T-helper 1 cell treated with Interleukin-12 subunit alpha and Interleukin-12 subunit beta and Interleukin-4 antibody, amounts not matched to agents 30 μg/mL and 1 μg/mL, for 36 hours (primary cell): ENCODE data around the gene PRTG.
"Not testable (repeated sequence)": the region's sequence is repeated elsewhere in the genome, so short reads cannot be mapped to it uniquely, and the experiment has no call there.

ENCODE experiments used
- H3K27ac Mint-ChIP-seq: one replicate; pipeline ENCODE4 v1.8.0; 2021; ENCODE audit warnings: mild to moderate bottlenecking, mixed read lengths
- H3K27me3 Mint-ChIP-seq: one replicate; pipeline ENCODE4 v1.8.0; 2021; ENCODE audit warnings: low read depth, mixed read lengths
- H3K36me3 Mint-ChIP-seq: one replicate; pipeline ENCODE4 v1.8.0; 2021; ENCODE audit warnings: low read depth, mixed read lengths
- H3K4me1 Mint-ChIP-seq: one replicate; pipeline ENCODE4 v1.8.0; 2021; ENCODE audit warnings: low read depth, mixed read lengths
- H3K4me3 Mint-ChIP-seq: one replicate; pipeline ENCODE4 v1.8.0; 2021; ENCODE audit warnings: mild to moderate bottlenecking, moderate library complexity, mixed read lengths
- H3K9me3 Mint-ChIP-seq: one replicate; pipeline ENCODE4 v1.8.0; 2021; ENCODE audit warnings: mixed read lengths

The PRTG gene

DNA sequence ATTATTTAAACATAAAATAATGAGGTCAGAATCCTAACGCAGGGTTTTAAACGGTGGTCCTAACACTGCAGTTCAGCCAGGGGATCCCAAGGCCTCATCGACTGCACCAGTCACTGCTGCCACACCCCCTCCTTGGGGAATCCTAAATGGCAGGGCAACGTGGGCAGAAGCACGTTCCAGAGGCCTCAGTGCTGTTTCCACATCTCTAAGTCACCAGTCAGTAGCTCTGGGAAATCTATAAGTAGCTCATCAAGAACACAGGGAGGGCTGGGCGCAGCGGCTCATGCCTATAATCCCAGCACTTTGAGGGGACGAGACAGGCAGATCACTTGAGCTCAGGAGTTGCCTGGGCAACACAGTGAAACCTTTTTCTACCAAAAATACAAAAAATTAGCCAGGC lies 47.5 kb downstream of the PRTG start:
- no peaks in the 10 kb centered on the region for H3K36me3 Mint-ChIP-seq
- H3K27ac Mint-ChIP-seq, result no peak overlapping the region

DNA sequence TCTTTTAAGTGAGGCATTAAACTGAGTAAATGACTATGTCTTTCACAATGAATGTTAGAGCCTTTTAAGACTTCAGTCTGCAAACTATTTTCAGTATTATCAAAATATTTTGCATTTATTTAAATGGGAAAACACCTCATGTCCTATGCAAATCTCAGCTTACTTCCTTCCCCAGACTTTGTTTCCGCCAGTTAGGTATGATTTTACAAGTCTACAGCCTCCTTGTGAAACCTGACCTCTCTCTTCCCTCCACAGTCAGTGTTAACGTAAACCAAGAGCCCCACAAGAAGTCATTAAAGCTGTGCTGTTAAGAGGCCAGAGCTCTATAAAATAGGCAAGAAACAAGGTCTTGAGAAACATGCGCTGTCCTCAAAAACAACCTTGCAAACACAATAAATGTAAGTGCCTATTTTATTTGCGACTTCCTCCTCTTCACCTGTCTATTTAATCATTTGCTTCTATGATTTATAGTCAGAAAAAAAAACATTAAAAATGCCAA lies 48.3 kb downstream of the PRTG start:
- H3K27me3 Mint-ChIP-seq, result peaks cover 8% of the 10 kb centered on the region
- no peaks in the 10 kb centered on the region for H3K36me3 Mint-ChIP-seq
- H3K4me3 Mint-ChIP-seq, result no peak overlapping the region
- no peaks in the 10 kb centered on the region for H3K4me1 Mint-ChIP-seq
- H3K9me3 Mint-ChIP-seq, result no peaks in the 10 kb centered on the region
- H3K27ac Mint-ChIP-seq, result no peak overlapping the region

More for the DNA sequence above, 47.5 kb downstream of the PRTG start:
- H3K4me3 Mint-ChIP-seq, result no peak overlapping the region
- no peaks in the 10 kb centered on the region for H3K9me3 Mint-ChIP-seq
- H3K4me1 Mint-ChIP-seq, result no peaks in the 10 kb centered on the region
- H3K27me3 Mint-ChIP-seq, result peaks cover 8% of the 10 kb centered on the region

DNA sequence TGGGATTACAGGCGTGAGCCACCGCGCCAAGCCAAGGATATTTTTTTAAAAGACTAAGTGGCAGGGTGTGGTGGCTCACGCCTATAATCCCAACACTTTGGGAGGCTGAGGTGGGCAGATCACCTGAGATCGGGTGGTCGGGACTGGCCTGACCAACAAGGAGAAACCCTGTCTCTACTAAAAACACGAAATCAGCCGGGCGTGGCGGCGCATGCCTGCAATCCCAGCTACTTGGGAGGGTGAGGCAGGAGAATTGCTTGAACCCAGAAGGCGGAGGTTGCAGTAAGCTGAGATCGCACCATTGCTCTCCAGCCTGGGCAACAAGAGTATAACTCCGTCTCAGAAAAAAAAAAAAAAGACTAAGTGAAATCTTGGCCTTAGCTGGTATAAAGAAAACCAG lies 49.8 kb downstream of the PRTG start:
- H3K4me3 Mint-ChIP-seq, H3K36me3 Mint-ChIP-seq, H3K4me1 Mint-ChIP-seq, H3K9me3 Mint-ChIP-seq, H3K27me3 Mint-ChIP-seq, H3K27ac Mint-ChIP-seq: not testable (repeated sequence)

DNA sequence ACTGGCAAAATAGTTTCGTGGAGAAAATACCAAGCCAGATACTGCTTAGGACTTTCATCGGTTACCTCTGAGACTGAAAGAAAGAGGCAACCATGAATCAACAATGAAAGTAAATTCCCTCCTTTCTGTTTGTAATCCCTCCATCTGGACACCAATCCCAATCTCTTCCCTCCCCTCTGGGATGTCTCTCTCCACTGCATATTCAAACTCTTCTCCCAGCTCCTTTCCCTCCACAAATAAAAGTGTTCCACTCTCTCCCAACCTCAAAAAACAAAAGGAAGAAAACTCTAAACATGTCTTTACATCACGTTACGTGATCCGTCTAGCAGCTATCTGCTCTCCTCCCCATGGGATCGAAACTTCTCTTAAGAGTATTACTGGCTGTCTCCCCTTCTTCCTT lies 55.2 kb downstream of the PRTG start:
- Mint-ChIP-seq H3K4me1 (no peaks in the 10 kb centered on the region), H3K27me3 (no peaks in the 10 kb centered on the region), H3K27ac (no peak overlapping the region), H3K4me3 (no peak overlapping the region), H3K9me3 (no peaks in the 10 kb centered on the region), H3K36me3 (no peaks in the 10 kb centered on the region)

DNA sequence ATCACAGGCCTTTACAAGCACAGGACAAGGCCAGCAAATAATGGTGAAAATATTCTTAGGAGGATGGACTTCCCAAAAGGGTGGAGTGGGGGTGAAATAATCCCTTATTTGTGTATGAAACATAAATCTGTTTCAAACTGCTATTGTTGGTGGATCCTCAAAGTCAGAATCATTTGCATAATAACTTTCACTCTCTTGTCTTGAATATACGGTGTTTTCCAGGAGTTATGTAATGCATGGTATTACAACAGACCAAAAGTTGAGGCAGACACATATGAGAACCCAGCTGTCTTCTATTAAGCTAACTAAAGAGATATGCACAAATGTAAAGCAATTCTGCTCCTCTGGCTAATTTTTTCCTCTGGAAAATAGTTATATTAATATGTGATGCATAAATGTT lies 57.7 kb downstream of the PRTG start:
- Mint-ChIP-seq H3K27me3 (no peaks in the 10 kb centered on the region), H3K36me3 (no peaks in the 10 kb centered on the region), H3K9me3 (no peaks in the 10 kb centered on the region), H3K4me1 (peaks cover 4% of the 10 kb centered on the region), H3K4me3 (no peak overlapping the region), H3K27ac (no peak overlapping the region)

DNA sequence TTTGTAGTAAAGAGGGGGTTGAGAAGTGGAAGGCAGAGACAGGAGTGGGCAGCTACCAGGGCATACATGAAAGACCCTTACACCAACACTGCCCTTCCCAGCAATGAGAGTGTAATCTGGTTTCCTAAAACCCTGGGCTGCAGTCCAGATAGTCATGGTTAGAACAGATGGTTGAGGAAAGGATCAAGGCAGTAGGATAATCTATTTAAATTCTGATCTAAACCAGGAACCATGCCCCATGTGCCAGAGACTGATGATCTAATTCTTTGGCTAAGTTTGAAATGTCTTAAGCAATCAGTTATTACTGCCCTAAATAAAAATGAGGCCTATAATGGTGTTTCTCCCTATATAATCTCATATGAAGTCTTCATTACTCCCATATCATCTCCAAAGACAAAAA lies 59.6 kb downstream of the PRTG start:
- H3K9me3 Mint-ChIP-seq, result no peaks in the 10 kb centered on the region
- peaks cover 4% of the 10 kb centered on the region for H3K4me1 Mint-ChIP-seq
- no peak overlapping the region for H3K4me3 Mint-ChIP-seq
- H3K36me3 Mint-ChIP-seq, result no peaks in the 10 kb centered on the region
- H3K27ac Mint-ChIP-seq, result no peak overlapping the region
- H3K27me3 Mint-ChIP-seq, result peaks cover under 1% of the 10 kb centered on the region

DNA sequence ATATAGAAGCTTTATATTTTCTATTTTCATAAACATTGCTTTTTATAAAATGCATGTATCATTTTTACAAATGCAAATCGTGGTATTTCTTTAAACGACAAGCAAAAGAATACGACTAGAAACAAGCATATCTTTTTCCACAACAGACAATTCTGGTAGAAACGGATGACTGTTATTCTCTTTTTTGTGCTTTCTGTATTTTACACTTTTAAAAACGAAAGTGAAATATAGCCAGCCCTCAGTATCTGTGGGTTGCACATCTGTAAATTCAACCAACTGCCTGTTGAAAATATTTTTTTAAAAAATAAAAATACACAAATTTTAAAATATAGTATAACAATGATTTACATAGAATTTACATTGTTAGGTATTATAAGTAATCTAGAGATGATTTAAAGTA lies 61.3 kb downstream of the PRTG start:
- H3K4me1 Mint-ChIP-seq, result peaks cover 4% of the 10 kb centered on the region
- no peak overlapping the region for H3K27ac Mint-ChIP-seq
- peaks cover 7% of the 10 kb centered on the region for H3K27me3 Mint-ChIP-seq
- H3K9me3 Mint-ChIP-seq, result no peaks in the 10 kb centered on the region
- H3K4me3 Mint-ChIP-seq, result no peak overlapping the region
- no peaks in the 10 kb centered on the region for H3K36me3 Mint-ChIP-seq

DNA sequence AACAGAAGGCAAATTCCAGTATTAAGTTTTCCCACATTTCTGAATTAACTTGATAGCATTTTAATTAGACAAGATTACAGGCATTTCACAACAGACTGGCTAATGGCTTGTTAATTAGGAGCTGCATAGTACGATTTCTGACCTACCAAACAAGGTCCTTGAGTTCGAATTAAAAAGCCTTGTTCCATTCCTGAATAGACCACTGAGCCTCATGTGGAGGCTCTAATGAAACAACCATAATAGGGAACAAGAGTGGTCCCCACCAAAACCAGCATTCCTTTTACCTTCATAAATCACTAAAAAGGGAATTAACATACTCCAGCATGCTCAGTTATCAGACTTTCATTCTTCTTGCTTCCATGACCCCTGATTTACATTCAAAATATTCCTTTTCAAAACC lies 66.4 kb downstream of the PRTG start:
- H3K4me3 Mint-ChIP-seq, result no peak overlapping the region
- peaks cover 40% of the 10 kb centered on the region for H3K27me3 Mint-ChIP-seq
- no peak overlapping the region for H3K27ac Mint-ChIP-seq
- H3K9me3 Mint-ChIP-seq, result no peaks in the 10 kb centered on the region
- H3K4me1 Mint-ChIP-seq, result peaks cover 3% of the 10 kb centered on the region
- H3K36me3 Mint-ChIP-seq, result no peaks in the 10 kb centered on the region

DNA sequence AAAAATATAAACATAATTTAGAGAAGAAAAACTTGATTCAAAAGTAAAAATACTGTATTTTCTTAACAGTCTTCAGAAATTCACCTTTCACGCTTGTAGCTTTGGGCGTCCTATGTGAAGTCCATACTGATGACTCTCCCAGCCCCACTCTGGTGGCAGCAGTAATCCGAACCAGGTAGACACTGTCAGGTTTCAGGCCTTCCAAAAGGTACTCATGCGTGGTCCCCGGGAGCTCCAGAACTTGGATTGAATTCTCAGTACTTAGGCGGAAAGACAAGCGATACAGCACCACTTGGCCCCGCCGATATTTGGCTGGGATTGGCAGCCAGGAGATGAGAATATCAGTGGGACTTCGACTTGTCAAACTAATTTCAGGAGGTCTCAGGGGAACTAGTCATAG lies 69.7 kb downstream of the PRTG start:
- H3K36me3 Mint-ChIP-seq, result no peaks in the 10 kb centered on the region
- no peaks in the 10 kb centered on the region for H3K4me1 Mint-ChIP-seq
- no peak overlapping the region for H3K27ac Mint-ChIP-seq
- H3K27me3 Mint-ChIP-seq, result peaks cover 47% of the 10 kb centered on the region
- no peaks in the 10 kb centered on the region for H3K9me3 Mint-ChIP-seq
- no peak overlapping the region for H3K4me3 Mint-ChIP-seq

DNA sequence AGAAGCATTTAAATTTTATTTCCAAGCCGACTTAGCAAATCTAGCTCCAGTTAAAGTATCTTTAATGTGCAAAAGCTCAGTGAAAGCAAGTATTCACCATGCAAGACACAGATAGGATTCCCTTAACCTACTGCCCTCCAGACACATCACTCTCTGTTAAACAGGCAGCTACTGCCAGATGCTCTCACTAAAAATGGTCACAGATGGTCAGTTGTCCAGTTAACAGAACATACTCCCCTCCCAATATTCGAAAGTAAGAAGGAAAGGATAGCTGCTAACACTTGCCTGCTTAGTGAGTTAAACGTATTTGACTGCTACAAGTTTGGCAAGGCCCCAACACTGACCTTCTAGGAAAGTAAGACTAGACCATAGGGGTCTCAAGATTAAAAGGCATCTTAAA lies 73.7 kb downstream of the PRTG start:
- H3K27me3 Mint-ChIP-seq, result peaks cover 34% of the 10 kb centered on the region
- H3K9me3 Mint-ChIP-seq, result no peaks in the 10 kb centered on the region
- no peaks in the 10 kb centered on the region for H3K4me1 Mint-ChIP-seq
- H3K27ac Mint-ChIP-seq, result no peak overlapping the region
- H3K36me3 Mint-ChIP-seq, result no peaks in the 10 kb centered on the region
- H3K4me3 Mint-ChIP-seq, result no peak overlapping the region

DNA sequence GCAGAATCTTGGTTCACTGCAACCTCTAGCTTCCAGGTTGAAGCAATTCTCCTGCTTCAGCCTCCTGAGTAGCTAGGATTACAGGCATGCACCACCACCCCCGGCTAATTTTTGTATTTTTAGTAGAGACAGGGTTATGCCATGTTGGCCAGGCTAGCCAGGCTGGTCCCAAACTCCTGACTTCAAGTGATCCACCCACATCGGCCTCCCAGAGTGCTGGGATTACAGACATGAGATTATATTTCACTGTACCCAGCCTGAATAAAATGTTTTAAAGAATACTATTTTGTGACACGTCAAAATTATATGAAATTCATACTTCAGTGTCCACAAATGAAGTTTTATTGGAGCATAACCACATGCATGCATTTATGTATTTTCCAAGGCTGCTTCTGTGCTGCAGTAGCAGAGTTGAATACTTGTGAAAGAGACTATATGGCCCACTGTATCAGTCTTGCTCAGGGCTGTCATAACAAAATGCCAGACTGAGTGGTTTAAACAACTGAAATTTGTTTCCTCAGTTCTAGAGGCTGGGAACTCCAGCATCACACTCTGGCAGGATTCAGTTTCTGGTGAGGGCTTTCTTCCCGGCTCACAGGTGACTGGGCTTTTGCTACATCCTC lies 77.2 kb downstream of the PRTG start:
- Mint-ChIP-seq H3K9me3 (no peaks in the 10 kb centered on the region), H3K4me3 (no peak overlapping the region), H3K27ac (no peak overlapping the region), H3K4me1 (no peaks in the 10 kb centered on the region), H3K36me3 (no peaks in the 10 kb centered on the region), H3K27me3 (peaks cover 17% of the 10 kb centered on the region)

DNA sequence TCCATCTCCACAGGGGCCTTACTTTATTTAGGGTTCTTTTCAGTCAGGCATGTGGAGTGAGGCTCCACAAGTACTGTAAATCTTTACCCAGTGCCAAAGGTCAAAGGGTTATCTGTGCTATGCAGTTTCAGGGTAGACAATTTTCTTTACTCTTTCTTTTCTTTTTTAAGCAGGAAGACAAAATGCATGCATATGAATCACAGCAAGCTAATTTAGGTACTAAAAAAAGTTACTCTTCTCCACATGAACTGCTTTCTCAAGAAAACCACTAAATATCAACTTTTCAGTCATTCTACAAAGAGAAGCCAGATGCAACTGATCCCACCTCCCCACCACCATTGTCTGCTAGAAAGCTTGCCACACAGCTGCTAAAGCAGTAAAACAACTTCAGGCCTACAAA lies 81.5 kb downstream of the PRTG start:
- Mint-ChIP-seq H3K36me3 (no peaks in the 10 kb centered on the region), H3K9me3 (no peaks in the 10 kb centered on the region), H3K4me3 (no peak overlapping the region), H3K27ac (no peak overlapping the region), H3K27me3 (peaks cover 3% of the 10 kb centered on the region), H3K4me1 (no peaks in the 10 kb centered on the region)

DNA sequence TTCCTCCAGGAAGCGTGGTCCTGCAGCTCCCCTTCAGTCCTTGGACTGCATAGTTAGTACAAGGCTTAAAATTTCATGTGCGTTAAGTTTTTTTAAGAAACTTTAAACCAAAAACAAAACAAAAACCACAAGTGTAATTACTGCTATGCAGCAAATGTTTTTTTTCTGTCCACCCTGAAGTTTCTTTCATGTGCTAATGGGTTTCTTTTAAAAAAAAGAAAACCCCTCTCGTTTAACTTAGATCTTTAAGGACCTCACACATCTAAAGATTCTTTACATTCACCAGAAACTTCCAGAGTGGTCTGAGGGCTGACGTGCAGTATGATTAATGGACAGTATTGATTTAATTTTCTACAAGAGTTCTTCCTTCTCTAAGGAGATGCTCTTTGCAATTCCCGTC lies 82.8 kb downstream of the PRTG start:
- H3K27me3 Mint-ChIP-seq, result peaks cover 6% of the 10 kb centered on the region
- H3K4me1 Mint-ChIP-seq, result no peaks in the 10 kb centered on the region
- no peaks in the 10 kb centered on the region for H3K9me3 Mint-ChIP-seq
- H3K4me3 Mint-ChIP-seq, result no peak overlapping the region
- no peaks in the 10 kb centered on the region for H3K36me3 Mint-ChIP-seq
- H3K27ac Mint-ChIP-seq, result no peak overlapping the region

DNA sequence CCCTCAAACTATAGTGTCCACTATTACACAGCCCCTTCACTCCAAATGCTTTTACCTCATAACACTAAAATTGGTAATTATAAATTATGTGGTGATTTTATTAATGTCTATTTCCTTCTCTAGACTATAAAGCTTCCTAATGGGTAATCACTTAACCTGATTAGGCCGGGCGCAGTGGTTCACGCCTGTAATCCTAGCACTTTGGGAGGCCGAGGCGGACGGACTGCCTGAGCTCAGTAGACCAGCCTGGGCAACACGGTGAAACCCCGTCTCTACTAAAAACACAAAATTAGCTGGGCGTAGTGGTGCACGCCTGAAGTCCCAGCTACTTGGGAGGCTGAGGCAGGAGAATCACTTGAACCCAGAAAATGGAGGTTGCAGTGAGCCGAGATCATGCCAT lies 83.5 kb downstream of the PRTG start:
- no peak overlapping the region for H3K27ac Mint-ChIP-seq
- H3K36me3 Mint-ChIP-seq, result no peaks in the 10 kb centered on the region
- H3K4me3 Mint-ChIP-seq, result no peak overlapping the region
- no peaks in the 10 kb centered on the region for H3K9me3 Mint-ChIP-seq
- peaks cover 12% of the 10 kb centered on the region for H3K27me3 Mint-ChIP-seq
- H3K4me1 Mint-ChIP-seq, result no peaks in the 10 kb centered on the region

DNA sequence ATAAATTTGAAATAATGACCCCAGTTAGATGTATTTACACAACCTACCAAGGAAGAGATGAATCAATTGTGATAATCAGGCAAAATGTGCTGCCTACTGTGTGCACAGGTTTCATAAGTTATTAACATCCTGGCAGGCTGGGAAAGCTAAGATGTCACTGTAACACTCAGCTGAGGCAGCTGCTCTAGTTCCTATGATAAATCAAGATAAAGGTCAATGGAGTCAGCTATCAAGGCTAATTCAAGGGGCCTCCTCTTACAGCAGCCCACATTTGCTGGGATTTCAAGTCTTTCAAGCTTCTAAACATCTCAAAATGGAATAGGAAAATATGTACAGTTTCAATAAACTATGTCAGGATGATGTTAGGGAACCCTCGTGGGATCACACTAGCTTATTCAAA lies 84.1 kb downstream of the PRTG start:
- Mint-ChIP-seq H3K4me3 (no peak overlapping the region), H3K27ac (no peak overlapping the region), H3K4me1 (no peaks in the 10 kb centered on the region), H3K27me3 (peaks cover 16% of the 10 kb centered on the region), H3K36me3 (no peaks in the 10 kb centered on the region), H3K9me3 (no peaks in the 10 kb centered on the region)

DNA sequence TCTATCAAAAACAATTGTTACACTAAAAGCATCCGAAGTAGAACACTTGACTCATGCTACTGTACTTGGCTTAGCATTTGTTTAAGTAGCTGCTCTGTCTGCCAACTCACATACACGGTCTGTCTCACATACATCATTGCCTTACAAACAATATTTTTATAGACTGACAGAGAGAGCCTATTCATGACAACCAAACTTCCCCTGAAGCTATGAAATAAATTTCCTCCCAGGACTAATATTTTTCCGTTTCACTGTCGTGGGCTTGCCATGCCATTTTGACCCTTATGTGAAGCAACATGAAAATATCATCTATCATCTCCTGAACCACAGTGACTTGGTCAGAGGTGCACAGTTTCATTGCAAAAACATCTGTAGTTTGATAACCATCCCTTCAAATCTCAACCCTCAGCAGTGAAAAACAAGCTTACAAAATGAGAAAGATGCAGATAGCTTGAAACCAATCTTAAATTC lies 88.4 kb downstream of the PRTG start:
- Mint-ChIP-seq H3K4me1 (no peaks in the 10 kb centered on the region), H3K27me3 (peaks cover 23% of the 10 kb centered on the region), H3K36me3 (no peaks in the 10 kb centered on the region), H3K27ac (no peak overlapping the region), H3K4me3 (no peak overlapping the region), H3K9me3 (no peaks in the 10 kb centered on the region)
